HG03521 (cell line): Measurements from ENCODE around the gene GSS.

Source experiments
- ATAC-seq: cut with Tn5 transposase; IDR thresholded peaks from one replicate; pipeline ENCODE4 v1.9.1; 2021; ENCODE audit warnings: mild to moderate bottlenecking, moderate library complexity; ENCODE audit not compliant: unreplicated experiment

GSS gene

DNA sequence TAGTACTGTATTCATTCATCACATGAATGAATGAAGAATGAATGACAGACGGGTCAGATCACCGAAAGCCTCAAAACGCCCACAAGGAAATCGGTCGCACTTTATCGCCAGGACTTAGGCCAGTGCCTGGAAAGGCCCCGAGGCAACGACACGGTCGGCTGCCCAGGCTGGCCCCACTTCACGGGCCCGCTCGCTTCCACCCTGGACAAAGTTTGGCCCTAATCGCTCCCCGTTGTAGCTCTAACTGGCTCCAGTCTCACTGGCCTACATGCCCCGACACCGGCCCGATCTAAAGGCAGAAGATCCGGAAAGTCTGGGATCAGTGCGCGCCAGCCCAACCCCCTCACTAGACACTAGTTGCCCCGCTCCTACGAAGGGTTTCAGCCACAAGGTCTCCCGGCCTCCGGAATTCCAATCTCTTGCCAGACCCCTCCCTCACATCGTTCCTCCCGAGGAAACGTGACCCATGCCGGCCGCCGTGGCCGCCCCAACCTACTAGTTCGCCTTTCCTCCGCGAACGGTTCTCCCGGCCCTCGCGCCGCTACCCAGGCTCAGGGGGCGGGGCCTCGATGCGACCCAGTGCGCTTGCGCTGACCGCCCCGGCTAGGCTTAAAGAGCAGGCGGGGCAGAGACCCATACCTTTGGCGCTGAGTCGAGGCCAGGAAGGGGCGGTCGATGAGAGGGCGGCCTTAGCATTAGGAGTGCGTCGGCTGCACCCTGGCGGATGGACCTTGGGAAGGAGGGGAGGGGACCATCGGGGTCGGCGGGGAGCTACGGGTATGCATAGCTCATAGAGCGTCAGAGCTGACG is at the start of gene GSS, which contains the start of gene MYH7B:
Gene GSS (minus strand): TSS at position 576 of the 810 bp plus-strand sequence. CDS start 3,954 bp downstream, outside the sequence.
Gene MYH7B (plus strand): TSS at position 638 of the 810 bp plus-strand sequence. CDS start 22,138 bp downstream, outside the sequence.
- peak; percentile 77 for ATAC-seq

DNA sequence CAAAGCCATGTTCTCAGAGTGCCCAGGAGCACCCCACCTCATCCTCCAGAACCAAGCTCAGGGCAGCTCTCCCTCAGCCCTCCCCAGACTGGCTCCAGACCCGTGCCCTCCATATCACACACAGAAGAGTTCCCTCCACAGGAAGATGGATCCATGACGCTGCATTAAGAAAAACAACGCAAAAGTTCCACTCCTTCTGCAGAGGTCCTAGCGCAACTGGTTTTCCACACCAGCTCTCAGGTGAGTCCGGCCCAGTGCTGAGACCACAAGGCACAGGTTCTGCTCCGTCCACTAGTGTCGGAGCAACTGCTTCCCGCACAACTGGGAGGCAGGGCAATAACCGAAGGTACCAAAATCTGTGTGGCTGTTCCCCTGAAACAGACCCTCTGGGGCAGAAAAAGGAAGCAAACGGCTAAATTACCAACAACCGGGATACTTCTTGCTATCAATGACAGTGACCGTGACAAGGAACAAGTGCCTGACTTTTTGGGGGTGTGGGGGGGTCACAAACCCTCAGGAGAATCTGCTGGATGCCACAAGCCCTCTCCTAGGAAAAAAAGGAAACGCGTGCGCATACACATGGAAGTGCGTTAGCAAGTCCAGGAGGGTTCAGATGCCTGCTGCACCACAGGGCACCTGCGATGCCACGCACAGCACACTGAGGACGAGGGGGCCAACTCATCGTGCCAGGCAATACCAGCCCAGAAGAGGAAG is 49.3 kb upstream of the GSS start:
- no peak for ATAC-seq

DNA sequence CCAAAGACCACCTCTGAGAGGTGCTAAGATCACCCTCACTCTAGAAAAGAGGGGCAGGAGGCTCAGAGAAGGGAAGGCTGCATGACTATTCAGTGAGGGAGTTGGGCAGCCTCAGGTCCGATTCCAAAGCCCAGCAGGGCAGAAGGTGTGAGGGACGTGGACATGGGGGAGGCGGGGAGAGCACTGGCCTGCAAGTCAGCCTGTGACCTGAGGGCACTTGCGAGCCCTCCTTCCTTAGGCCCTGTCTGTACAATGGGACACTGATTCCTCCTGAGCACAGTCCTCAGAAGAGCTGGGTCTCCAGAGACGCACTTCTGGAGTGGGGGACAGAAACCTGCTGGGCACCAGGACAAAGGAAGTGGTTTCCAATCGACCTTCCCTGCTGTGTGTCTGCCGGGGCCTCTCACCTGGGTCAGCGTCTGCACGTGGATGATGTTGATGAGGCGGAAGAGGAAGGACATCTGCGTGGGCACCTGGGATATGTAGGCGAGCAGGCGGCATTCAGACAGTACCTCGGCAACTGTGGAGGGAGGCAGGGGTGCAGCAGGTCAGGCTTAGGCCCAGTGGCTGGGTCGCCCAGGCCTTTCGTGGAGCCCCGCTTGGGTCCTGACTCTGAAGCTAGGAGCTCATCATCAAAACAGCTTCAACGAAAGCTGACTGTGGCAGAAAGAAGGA is 48.6 kb upstream of the GSS start:
- ATAC-seq: no peak

DNA sequence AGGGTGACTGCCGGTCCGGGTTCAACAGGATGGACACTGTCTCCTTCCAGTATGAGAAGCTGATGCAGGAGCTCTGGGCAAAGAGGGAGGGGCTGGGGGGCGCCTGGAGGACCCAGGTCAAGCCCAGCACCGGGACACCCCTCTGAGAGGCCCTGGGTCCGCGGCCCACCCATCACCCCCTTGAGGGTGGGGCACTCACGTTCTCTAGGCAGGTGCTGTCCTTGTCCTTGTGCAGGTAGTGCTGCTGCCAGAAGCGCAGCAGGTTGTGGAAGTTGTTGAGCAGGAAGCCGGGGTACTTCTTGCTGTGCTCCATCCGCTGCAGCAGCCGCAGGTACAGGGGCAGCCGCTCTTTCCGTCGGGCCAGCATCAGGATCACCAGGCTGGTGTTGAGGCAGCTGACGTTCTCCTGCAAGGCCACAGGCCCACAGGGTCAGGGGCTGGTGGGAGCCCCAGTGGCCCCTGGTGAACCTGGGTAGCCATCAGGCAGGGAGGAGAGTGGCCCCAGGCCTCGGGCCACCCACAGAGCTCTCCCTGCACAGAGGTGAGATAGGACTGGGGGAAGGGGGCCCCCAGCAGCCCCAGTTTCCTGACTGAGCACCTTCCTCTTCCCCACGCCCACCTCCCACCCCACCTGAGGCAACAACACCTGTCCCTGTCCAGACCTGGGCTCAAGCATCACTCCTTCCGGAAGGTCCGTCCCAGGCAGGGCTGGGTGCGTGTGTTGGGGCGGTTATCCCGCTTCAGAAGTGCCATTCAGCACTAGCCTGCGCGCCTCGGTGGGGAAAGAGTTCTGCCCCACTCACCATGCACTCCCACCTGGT is 47.8 kb upstream of the GSS start:
- ATAC-seq: no peak

DNA sequence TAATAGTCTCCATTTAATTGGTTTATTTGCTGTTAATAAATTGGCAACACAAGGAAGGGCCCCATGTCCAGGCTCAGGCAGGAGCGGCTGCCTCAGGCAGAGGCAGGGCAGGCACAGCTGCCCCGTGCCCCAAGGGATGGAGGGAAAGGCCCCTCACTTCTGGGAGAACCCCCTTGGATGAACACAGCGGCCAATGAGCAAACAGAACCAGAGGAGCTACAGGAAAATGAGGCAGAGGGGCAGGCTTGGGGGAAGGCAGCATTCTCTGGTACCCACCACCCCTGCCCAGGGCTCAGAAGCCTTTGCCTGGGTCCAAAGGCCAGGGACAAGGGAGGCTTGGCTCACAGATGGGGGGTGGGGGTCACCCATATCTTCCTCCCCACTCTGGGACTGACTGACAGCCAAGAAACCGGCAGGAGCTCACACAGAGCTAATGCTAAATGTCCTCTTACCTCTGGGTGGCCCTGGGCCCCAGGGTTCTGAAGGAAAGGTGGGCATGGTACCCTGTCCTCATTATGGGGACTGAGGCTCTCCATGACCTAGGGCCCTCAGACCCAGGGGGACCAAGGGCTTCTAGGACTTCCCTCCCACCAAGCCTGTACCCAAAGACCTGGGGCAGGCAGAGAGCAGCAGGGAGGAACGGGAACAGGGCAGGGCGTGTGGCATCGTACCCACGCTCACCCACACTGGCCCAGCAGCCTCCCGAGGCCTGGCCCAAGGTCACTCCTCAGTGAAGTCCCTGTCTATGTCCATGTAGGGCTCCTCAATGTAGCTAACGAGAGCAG is 47.0 kb upstream of the GSS start:
- ATAC-seq: no peak

DNA sequence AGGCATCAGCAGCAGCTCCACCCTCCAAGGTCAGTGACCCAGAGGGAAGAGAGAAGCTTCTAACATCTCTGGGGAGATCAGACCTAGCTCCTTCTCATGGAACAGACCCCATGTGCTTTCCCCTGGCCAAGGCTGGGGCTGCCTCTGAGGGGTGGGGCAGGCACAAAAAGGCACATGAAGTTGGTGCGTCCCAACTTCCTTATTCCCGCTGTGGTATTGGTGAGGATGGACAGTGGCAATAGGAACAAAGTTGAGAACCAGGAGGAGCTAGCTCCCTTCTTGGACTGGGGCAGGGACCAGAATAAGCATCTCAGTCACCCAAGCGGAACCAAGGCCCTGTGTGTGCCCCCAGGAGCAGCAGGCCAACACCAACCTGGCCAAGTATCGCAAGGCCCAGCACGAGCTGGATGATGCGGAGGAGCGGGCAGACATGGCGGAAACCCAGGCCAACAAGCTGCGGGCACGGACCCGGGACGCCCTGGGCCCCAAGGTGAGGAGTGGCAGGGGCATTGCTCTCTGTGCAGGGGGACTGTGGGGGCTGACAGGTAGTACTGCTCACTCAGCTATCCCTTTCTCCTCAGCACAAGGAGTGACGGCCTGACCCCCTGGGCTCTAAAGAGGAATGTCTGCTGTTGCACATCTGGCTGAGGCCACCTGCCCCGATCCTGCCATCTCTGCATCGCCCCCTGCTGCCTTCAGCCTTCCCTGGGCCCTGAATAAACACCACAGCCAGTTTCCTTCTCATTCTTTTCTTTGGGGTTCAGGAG is 46.2 kb upstream of the GSS start:
- ATAC-seq: no peak

DNA sequence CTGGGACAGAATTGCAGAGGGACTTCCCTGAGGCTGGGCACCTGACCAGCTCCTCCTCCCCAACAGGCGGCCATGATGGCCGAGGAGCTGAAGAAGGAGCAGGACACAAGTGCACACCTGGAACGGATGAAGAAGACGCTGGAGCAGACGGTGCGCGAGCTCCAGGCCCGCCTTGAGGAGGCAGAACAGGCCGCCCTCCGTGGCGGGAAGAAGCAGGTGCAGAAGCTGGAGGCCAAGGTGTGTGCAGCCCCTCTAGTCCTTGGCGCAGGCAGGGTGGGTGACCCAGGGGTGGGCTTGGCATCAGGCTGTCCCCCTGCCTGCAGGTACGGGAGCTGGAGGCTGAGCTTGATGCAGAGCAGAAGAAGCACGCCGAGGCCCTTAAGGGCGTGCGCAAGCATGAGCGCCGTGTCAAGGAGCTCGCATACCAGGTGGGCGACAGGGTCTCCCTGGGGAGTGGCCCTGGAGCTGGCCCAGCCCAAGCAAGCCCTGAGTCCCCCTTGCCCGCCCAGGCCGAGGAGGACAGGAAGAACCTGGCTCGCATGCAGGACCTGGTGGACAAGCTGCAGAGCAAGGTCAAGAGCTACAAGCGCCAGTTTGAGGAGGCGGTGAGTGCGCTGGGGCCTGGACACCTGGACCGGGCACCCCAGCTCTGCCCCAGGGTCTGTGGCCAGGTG is 45.5 kb upstream of the GSS start:
- no peak for ATAC-seq

DNA sequence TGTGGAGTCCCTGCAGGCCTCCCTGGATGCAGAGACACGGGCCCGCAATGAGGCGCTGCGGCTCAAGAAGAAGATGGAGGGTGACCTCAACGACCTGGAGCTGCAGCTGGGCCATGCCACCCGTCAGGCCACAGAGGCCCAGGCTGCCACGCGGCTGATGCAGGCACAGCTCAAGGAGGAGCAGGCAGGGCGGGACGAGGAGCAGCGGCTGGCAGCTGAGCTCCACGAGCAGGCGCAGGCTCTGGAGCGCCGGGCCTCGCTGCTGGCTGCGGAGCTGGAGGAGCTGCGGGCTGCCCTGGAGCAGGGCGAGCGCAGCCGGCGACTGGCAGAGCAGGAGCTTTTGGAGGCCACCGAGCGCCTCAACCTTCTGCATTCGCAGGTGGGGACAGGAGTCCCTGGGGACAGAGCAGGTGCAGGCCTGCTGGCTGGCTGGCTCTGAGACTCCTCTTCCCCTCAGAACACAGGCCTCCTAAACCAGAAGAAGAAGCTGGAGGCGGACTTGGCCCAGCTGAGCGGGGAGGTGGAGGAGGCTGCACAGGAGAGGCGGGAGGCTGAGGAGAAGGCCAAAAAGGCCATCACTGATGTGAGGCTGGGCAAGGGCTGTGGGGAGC is 44.8 kb upstream of the GSS start:
- ATAC-seq: no peak

DNA sequence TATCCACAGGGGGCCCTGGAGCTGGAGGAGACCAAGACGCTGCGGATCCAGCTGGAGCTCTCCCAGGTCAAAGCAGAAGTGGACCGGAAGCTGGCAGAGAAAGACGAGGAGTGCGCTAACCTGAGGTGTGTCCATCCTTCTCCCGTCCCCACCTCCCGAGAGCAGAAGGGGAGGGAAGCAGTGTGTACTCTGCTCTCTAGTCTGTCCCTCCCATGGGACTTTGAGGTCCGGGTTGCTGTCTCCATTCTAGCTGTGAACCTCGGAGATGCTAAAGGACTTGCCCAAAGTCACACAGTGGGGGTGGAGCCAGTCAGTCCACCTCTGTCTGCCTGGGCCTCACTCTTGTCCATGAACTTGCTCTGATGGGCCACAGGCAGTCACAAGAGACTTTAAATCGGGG is 44.2 kb upstream of the GSS start:
- no peak for ATAC-seq

DNA sequence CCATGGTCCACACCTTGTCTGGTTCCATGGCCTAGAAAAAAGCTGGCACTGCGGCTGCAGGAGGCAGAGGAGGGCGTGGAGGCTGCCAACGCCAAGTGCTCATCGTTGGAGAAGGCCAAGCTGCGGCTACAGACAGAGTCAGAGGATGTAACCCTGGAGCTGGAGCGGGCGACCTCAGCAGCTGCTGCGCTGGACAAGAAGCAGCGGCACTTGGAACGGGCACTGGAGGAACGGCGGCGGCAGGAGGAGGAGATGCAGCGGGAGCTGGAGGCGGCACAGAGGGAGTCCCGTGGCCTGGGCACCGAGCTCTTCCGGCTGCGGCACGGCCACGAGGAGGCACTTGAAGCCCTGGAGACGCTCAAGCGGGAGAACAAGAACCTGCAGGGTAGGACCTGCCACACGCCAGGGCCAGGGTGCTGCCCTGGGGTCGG is 43.4 kb upstream of the GSS start:
- no peak for ATAC-seq

DNA sequence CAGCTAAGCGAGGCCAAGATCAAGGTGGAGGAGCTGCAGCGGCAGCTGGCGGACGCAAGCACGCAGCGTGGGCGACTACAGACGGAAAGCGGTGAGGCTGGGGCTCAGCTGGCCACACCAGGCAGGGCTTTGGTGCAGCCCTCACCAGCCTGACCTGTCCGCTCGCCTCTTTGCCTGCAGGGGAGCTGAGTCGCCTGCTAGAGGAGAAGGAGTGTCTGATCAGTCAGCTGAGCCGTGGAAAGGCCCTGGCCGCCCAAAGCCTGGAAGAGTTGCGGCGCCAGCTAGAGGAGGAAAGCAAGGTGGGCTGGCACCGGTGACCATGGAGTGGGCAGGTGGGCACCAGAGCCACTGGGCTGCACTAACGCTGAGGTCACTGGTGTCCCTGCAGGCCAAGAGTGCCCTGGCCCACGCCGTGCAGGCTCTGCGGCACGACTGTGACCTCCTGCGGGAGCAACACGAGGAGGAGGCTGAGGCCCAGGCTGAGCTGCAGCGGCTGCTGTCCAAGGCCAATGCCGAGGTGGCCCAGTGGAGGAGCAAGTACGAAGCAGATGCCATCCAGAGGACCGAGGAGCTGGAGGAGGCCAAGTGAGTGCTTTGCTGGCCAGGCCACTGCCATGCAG is 42.8 kb upstream of the GSS start:
- ATAC-seq: no peak

DNA sequence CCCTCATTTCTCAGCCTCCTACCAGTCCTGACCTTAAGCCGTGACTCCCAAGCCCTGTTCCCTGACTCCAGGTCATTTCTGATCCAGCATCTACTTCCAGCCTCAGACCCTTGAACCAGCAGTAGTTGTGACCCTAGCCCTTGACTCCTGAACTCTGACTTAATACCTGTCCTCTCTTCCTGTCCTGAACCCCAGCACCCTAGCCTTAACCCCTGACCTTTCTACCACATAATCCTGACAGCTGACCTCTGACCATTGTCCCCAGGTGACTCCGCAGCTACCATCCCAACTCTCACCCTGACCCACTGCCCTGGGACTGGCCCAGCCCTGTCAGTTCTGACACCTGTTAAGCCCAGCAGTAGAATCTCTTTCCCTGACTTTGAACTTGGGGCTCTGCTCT is 42.2 kb upstream of the GSS start:
- no peak for ATAC-seq

DNA sequence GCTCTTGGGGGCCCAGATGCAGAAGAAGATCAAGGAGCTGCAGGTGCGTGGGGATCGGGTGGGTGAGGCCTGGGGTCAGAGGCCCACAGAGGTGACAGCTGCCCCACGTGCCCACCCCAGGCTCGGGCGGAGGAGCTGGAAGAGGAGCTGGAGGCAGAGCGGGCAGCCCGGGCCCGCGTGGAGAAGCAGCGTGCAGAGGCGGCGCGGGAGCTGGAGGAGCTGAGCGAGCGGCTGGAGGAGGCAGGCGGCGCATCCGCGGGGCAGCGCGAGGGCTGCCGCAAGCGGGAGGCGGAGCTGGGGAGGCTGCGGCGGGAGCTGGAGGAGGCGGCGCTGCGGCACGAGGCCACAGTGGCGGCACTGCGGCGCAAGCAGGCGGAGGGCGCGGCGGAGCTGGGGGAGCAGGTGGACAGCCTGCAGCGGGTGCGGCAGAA is 41.5 kb upstream of the GSS start:
- ATAC-seq: no peak

DNA sequence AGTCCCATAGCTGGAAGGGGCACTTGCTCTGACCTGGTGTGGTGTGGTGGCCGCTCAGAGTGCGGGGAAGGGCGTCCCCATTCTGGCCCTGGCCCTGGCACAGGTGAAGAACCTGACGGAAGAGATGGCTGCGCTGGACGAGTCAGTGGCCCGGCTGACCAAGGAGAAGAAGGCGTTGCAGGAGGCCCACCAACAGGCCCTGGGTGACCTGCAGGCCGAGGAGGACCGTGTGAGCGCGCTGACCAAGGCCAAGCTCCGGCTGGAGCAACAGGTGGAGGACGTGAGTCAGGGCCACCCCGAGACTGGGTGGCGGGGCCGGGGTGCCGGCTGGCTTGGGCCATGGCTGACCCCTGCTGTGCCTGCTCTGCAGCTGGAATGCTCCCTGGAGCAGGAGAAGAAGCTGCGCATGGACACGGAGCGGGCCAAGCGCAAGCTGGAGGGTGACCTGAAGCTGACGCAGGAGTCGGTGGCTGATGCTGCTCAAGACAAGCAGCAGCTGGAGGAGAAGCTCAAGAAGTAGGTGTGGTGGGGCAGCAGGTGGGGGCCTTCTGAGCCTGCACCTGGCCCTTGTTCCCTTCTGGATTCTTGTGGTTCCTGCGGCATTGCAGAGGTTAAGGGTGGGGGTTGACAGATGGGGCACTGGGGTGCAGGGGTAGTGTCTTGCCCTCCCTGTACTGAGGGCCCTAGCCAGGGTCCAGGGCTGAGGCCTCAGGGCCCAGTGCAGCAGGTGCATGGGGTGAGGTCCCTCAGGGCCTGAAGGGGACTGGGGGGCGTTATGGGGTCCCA is 40.8 kb upstream of the GSS start:
- ATAC-seq: no peak

DNA sequence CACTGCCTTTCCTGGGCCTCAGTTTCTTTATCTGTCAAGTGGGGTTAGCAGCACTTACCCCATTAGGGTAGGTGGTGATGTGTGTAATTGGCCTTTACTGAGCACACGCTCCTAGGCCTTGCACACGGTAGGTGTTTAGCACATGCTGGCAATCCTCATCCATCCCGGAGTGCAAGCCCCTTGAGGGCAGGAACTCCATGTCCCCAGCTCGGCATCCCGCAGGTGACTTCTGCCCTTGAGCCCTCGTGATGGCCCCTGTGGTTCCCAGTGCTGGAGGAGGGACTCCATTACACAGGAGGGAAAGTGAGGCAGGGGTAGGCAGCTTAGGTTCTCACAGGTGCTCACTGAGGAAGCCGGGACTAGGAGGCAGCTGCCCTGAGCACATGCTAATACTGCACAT is 40.1 kb upstream of the GSS start:
- no peak for ATAC-seq

DNA sequence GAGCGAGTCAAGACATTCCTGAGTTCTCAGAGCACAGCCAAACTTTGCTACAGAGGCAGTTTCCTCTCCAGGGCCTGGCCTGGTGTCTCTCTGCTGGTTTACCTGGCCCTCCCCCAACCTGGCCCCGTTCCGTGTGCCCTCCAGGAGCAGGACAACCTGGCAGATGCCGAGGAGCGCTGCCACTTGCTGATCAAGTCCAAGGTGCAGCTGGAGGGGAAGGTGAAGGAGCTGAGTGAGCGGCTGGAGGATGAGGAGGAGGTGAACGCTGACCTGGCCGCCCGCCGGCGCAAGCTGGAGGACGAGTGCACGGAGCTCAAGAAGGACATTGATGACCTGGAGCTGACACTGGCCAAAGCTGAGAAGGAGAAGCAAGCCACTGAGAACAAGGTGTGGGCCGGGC is 39.6 kb upstream of the GSS start:
- no peak for ATAC-seq

DNA sequence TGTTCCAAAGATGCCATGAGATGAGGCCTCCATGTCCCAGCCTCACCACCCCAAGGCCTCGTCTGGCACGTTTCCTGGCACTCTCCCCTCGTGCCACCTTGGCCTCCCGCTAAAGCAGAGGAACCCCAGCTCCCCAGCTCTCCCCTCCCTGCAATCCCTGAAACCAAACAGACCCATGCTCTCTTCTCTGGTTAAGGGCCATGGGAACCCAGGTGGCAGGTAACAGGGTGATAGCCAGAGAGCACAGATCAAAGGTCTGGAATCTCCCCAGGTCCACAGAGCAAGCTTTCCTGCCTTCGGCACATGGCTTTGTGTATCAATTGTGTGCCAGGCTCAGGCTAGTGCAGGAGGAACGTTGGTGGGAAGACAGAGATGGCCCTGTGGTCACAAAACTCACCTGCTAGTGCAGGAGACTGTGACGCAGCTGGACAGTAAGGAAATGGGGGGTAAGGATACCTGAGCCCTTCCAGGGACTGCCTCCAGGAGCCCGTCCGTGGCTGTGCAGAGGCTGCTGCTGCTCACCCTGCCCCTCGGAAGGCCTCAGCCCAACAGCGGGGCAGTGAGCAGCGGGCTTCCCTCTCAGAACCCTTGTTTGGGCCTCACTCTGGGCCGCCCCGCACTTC is 39.0 kb upstream of the GSS start:
- ATAC-seq: no peak
